Measurements from ENCODE around the gene CCR9.

The CCR9 gene

GRCh38 chr3:45915518-45916231, 29.3 kb downstream of the CCR9 start:
- no peaks in the 10 kb centered on the region for H3K36me3 ChIP-seq (ENCODE audit: insufficient read depth, insufficient read length, low read length)
- H3K27me3 ChIP-seq (ENCODE audit: insufficient read depth, insufficient read length) = peaks cover 40% of the 10 kb centered on the region
- no peak for TF ChIP-seq SUZ12 (IDR thresholded peaks at IDR 0.05; ENCODE audit: extremely low read depth, insufficient read depth, insufficient read length)
- TF ChIP-seq YY1 (IDR thresholded peaks at IDR 0.05; ENCODE audit: insufficient read depth, insufficient read length) = no peak
- TF ChIP-seq ZNF274 (IDR thresholded peaks at IDR 0.05; ENCODE audit: low read depth, low read length) = no peak
- DNase-seq (ENCODE audit: low read depth, low spot score) = no peak
- H3K9ac ChIP-seq (ENCODE audit: insufficient read length, low read depth) = no peak overlapping the region
- H3K4me3 ChIP-seq (ENCODE audit: insufficient read length, low read depth) = no peak overlapping the region
- H3K4me1 ChIP-seq (ENCODE audit: insufficient read depth, insufficient read length) = peaks cover 8% of the 10 kb centered on the region
- H3K9me3 ChIP-seq (ENCODE audit: insufficient read depth, low read length) = no peaks in the 10 kb centered on the region; the same call in 1 of the 2 replicates

GRCh38 chr3:45917146-45917898, 31.0 kb downstream of the CCR9 start:
- DNase-seq (ENCODE audit: low read depth, low spot score) = no peak
- peaks cover 8% of the 10 kb centered on the region for H3K4me1 ChIP-seq (ENCODE audit: insufficient read depth, insufficient read length)
- peaks cover 15% of the 10 kb centered on the region for H3K36me3 ChIP-seq (ENCODE audit: insufficient read depth, insufficient read length, low read length)
- peaks cover 38% of the 10 kb centered on the region for H3K27me3 ChIP-seq (ENCODE audit: insufficient read depth, insufficient read length)
- no peaks in the 10 kb centered on the region; the same call in 1 of the 2 replicates for H3K9me3 ChIP-seq (ENCODE audit: insufficient read depth, low read length)
- no peak for TF ChIP-seq ZNF274 (IDR thresholded peaks at IDR 0.05; ENCODE audit: low read depth, low read length)
- TF ChIP-seq YY1 (IDR thresholded peaks at IDR 0.05; ENCODE audit: insufficient read depth, insufficient read length) = no peak
- no peak for TF ChIP-seq SUZ12 (IDR thresholded peaks at IDR 0.05; ENCODE audit: extremely low read depth, insufficient read depth, insufficient read length)
- H3K9ac ChIP-seq (ENCODE audit: insufficient read length, low read depth) = no peak overlapping the region
- no peak overlapping the region for H3K4me3 ChIP-seq (ENCODE audit: insufficient read length, low read depth)

GRCh38 chr3:45921158-45922038, 35.1 kb downstream of the CCR9 start:
- peaks cover 31% of the 10 kb centered on the region for H3K36me3 ChIP-seq (ENCODE audit: insufficient read depth, insufficient read length, low read length)
- TF ChIP-seq SUZ12 (IDR thresholded peaks at IDR 0.05; ENCODE audit: extremely low read depth, insufficient read depth, insufficient read length) (no peak), ZNF274 (IDR thresholded peaks at IDR 0.05; ENCODE audit: low read depth, low read length) (no peak), YY1 (IDR thresholded peaks at IDR 0.05; ENCODE audit: insufficient read depth, insufficient read length) (no peak)

GRCh38 chr3:45922039-45922326, 35.6 kb downstream of the CCR9 start:
- H3K36me3 ChIP-seq (ENCODE audit: insufficient read depth, insufficient read length, low read length) = peaks cover 31% of the 10 kb centered on the region
- no peak overlapping the region for H3K4me3 ChIP-seq (ENCODE audit: insufficient read length, low read depth)

More at GRCh38 chr3:45921158-45922038, 35.1 kb downstream of the CCR9 start:
- H3K4me1 ChIP-seq (ENCODE audit: insufficient read depth, insufficient read length) = peaks cover under 1% of the 10 kb centered on the region
- H3K4me3 ChIP-seq (ENCODE audit: insufficient read length, low read depth) = no peak overlapping the region
- no peak for DNase-seq (ENCODE audit: low read depth, low spot score)
- H3K9ac ChIP-seq (ENCODE audit: insufficient read length, low read depth) = no peak overlapping the region
- H3K9me3 ChIP-seq (ENCODE audit: insufficient read depth, low read length) = no peaks in the 10 kb centered on the region
- peaks cover 9% of the 10 kb centered on the region for H3K27me3 ChIP-seq (ENCODE audit: insufficient read depth, insufficient read length)

GRCh38 chr3:45922950-45923590, 36.7 kb downstream of the CCR9 start:
- H3K4me3 ChIP-seq (ENCODE audit: insufficient read length, low read depth) = no peak overlapping the region
- no peaks in the 10 kb centered on the region for H3K27me3 ChIP-seq (ENCODE audit: insufficient read depth, insufficient read length)
- no peak overlapping the region for H3K9ac ChIP-seq (ENCODE audit: insufficient read length, low read depth)
- peaks cover 38% of the 10 kb centered on the region for H3K36me3 ChIP-seq (ENCODE audit: insufficient read depth, insufficient read length, low read length)
- DNase-seq (ENCODE audit: low read depth, low spot score) = no peak
- TF ChIP-seq SUZ12 (IDR thresholded peaks at IDR 0.05; ENCODE audit: extremely low read depth, insufficient read depth, insufficient read length) (no peak), ZNF274 (IDR thresholded peaks at IDR 0.05; ENCODE audit: low read depth, low read length) (no peak), YY1 (IDR thresholded peaks at IDR 0.05; ENCODE audit: insufficient read depth, insufficient read length) (no peak)
- no peaks in the 10 kb centered on the region for H3K4me1 ChIP-seq (ENCODE audit: insufficient read depth, insufficient read length)
- H3K9me3 ChIP-seq (ENCODE audit: insufficient read depth, low read length) = no peaks in the 10 kb centered on the region

More at GRCh38 chr3:45922039-45922326, 35.6 kb downstream of the CCR9 start:
- no peaks in the 10 kb centered on the region for H3K9me3 ChIP-seq (ENCODE audit: insufficient read depth, low read length)
- no peak for DNase-seq (ENCODE audit: low read depth, low spot score)
- TF ChIP-seq SUZ12 (IDR thresholded peaks at IDR 0.05; ENCODE audit: extremely low read depth, insufficient read depth, insufficient read length) (no peak), ZNF274 (IDR thresholded peaks at IDR 0.05; ENCODE audit: low read depth, low read length) (no peak), YY1 (IDR thresholded peaks at IDR 0.05; ENCODE audit: insufficient read depth, insufficient read length) (no peak)
- no peaks in the 10 kb centered on the region for H3K4me1 ChIP-seq (ENCODE audit: insufficient read depth, insufficient read length)
- no peak overlapping the region for H3K9ac ChIP-seq (ENCODE audit: insufficient read length, low read depth)
- peaks cover 4% of the 10 kb centered on the region for H3K27me3 ChIP-seq (ENCODE audit: insufficient read depth, insufficient read length)

GRCh38 chr3:45923755-45924154, 37.4 kb downstream of the CCR9 start:
- Histone ChIP-seq H3K9me3 (ENCODE audit: insufficient read depth, low read length) (no peaks in the 10 kb centered on the region), H3K4me3 (ENCODE audit: insufficient read length, low read depth) (no peak overlapping the region), H3K36me3 (ENCODE audit: insufficient read depth, insufficient read length, low read length) (peaks cover 45% of the 10 kb centered on the region), H3K9ac (ENCODE audit: insufficient read length, low read depth) (no peak overlapping the region), H3K4me1 (ENCODE audit: insufficient read depth, insufficient read length) (no peaks in the 10 kb centered on the region), H3K27me3 (ENCODE audit: insufficient read depth, insufficient read length) (no peaks in the 10 kb centered on the region)
- no peak for DNase-seq (ENCODE audit: low read depth, low spot score)
- TF ChIP-seq ZNF274 (IDR thresholded peaks at IDR 0.05; ENCODE audit: low read depth, low read length) = no peak
- no peak for TF ChIP-seq SUZ12 (IDR thresholded peaks at IDR 0.05; ENCODE audit: extremely low read depth, insufficient read depth, insufficient read length)
- no peak for TF ChIP-seq YY1 (IDR thresholded peaks at IDR 0.05; ENCODE audit: insufficient read depth, insufficient read length)

Data from NT2/D1 (cell line).